ENCODE data around the gene POLR1F.
A peak's percentile ranks its signal among the peaks of the same experiment; 100 is the strongest.

POLR1F gene, protein sequence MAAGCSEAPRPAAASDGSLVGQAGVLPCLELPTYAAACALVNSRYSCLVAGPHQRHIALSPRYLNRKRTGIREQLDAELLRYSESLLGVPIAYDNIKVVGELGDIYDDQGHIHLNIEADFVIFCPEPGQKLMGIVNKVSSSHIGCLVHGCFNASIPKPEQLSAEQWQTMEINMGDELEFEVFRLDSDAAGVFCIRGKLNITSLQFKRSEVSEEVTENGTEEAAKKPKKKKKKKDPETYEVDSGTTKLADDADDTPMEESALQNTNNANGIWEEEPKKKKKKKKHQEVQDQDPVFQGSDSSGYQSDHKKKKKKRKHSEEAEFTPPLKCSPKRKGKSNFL

DNA sequence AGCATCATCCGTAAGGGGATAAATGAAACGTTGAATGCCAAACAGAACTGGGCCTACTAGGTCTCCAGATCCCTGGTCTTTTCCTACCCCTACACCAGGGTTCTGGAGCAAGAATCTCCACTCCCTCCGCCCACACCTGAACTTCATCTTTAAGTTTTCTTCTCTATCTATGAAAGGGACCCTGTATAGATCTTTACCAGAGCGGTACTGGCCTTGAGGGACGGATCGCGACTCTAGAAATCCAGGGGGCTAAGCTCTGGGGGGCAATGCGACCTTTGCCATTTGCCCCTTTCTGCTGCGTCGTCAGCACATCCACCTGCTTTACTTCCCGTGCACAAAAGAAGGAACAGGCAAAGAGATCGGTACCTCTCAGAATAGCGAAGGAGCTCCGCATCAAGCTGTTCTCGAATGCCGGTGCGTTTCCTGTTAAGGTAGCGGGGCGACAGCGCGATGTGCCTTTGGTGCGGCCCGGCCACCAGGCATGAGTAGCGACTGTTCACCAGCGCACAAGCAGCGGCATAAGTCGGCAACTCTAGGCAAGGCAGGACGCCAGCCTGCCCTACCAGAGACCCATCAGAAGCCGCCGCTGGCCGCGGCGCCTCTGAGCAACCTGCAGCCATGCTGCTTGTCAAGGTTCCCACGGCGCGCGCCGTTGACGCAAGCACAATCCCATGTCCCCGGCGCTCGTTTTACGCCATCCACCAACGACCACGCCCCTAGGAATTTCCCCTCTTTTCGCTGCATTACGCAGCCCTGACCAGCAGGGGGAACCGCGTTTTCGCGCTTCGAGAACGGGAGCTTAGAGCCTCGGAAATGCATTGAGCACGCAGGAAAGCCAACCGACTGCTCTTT, at the start of gene POLR1F:
Gene POLR1F (minus strand): TSS at position 641 of the 852 bp plus-strand sequence. CDS start 21 bp downstream, at position 620.
- in situ Hi-C loops (cut with HindIII; ENCODE audit: low pct_ligation_motif_present, low pct_unique_long_range_greater_than_20kb, low sequenced_read_pairs) = no loop called here
- DNase-seq = peak; percentile 99

GRCh38 chr7:19754521-19755116, 45.8 kb upstream of the POLR1F start:
- DNase-seq = peak; percentile 69
- in situ Hi-C loops (cut with HindIII; ENCODE audit: low pct_ligation_motif_present, low pct_unique_long_range_greater_than_20kb, low sequenced_read_pairs) = no loop called here

- DNase-seq = no peak
- in situ Hi-C loops (cut with HindIII; ENCODE audit: low pct_ligation_motif_present, low pct_unique_long_range_greater_than_20kb, low sequenced_read_pairs) = no loop called here
These were observed 43.2 kb upstream of the POLR1F start for GRCh38 chr7:19752020-19752419.

GRCh38 chr7:19749658-19750057, 40.8 kb upstream of the POLR1F start:
- in situ Hi-C loops (cut with HindIII; ENCODE audit: low pct_ligation_motif_present, low pct_unique_long_range_greater_than_20kb, low sequenced_read_pairs) = loop anchor here (25.0 kb wide), 1 partner anchor 838 kb away; no protein-coding TSS in a partner anchor
- no peak for DNase-seq

GRCh38 chr7:19747740-19748339, 39.0 kb upstream of the POLR1F start:
- in situ Hi-C loops (cut with HindIII; ENCODE audit: low pct_ligation_motif_present, low pct_unique_long_range_greater_than_20kb, low sequenced_read_pairs) = loop anchor here (25.0 kb wide), 1 partner anchor 839 kb away; no protein-coding TSS in a partner anchor
- DNase-seq = peak; percentile 66

- DNase-seq = no peak
- in situ Hi-C loops (cut with HindIII; ENCODE audit: low pct_ligation_motif_present, low pct_unique_long_range_greater_than_20kb, low sequenced_read_pairs) = loop anchor here (25.0 kb wide), 1 partner anchor 843 kb away; no protein-coding TSS in a partner anchor
These were observed 35.2 kb upstream of the POLR1F start for GRCh38 chr7:19744075-19744474.

DNA sequence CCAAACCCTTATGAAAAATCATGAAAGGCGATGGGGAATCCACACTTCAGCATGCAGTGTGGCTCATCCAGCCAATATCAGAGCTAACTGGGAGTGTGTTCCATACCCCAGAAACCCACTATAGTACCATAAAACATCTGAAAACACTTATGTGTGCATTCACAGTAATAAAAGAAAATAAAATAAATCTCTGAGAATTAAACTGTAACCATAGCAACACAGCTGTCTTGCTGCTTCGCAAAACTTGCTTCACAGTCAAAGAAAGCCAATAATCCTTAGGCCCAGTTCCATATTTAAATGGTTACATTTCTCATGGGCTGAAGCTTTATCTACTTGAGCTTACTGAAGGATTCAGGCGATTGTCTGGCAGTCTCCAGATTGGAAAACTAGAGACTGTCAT, 19.9 kb upstream of the POLR1F start:
- in situ Hi-C loops (cut with HindIII; ENCODE audit: low pct_ligation_motif_present, low pct_unique_long_range_greater_than_20kb, low sequenced_read_pairs) = loop anchor here (25.0 kb wide), 1 partner anchor 859 kb away; no protein-coding TSS in a partner anchor
- no peak for DNase-seq

- in situ Hi-C loops (cut with HindIII; ENCODE audit: low pct_ligation_motif_present, low pct_unique_long_range_greater_than_20kb, low sequenced_read_pairs) = loop anchor here (25.0 kb wide), 1 partner anchor 862 kb away; no protein-coding TSS in a partner anchor
- no peak for DNase-seq
These were observed 16.9 kb upstream of the POLR1F start for GRCh38 chr7:19725770-19726169.

DNA sequence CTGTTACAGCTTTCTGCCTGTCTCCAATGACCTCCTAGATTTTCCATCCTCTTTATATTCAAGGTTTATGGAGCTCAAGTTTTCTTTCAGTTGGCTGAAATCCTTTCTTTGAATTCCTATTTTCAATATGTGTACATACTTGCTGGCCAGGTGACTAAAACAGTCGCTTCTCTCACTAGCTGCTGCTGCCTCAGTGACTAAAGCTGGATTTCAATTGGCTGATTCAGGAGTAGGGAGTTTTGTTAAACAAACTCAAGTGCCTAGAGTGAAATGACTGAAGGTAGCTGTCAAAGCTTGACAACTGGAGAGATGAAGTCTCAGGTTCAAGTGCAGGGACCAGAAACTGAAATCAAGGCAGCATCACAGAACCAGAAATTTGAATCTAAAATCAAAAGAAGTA, 6.7 kb upstream of the POLR1F start:
- DNase-seq = no peak
- in situ Hi-C loops (cut with HindIII; ENCODE audit: low pct_ligation_motif_present, low pct_unique_long_range_greater_than_20kb, low sequenced_read_pairs) = no loop called here

GRCh38 chr7:19713676-19714075, 4.8 kb upstream of the POLR1F start:
- in situ Hi-C loops (cut with HindIII; ENCODE audit: low pct_ligation_motif_present, low pct_unique_long_range_greater_than_20kb, low sequenced_read_pairs) = no loop called here
- DNase-seq = peak; percentile 75

- in situ Hi-C loops (cut with HindIII; ENCODE audit: low pct_ligation_motif_present, low pct_unique_long_range_greater_than_20kb, low sequenced_read_pairs) = no loop called here
- no peak for DNase-seq
These were observed 377 bp upstream of the POLR1F start for GRCh38 chr7:19709249-19709578.

DNA sequence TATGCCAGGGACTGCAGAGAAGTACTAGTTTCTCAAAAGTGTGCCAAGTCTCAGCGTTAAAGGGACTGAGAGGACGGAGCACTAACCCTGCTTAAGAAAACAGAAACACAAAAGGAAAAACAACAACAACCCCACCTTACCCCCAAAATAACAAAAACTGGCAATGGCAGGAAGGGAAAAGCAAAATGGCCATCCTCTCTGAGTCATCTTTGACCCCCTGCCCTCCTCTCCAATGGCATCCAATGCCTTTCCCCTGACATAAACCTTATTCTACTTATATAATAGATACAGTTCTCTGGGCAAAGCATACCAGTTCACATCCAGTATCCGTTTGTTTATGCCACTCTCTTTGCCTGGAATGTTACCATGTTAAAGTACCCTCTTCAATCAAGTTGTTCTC, 1.6 kb downstream of the POLR1F start:
- peak; percentile 10 for DNase-seq
- in situ Hi-C loops (cut with HindIII; ENCODE audit: low pct_ligation_motif_present, low pct_unique_long_range_greater_than_20kb, low sequenced_read_pairs) = no loop called here

DNA sequence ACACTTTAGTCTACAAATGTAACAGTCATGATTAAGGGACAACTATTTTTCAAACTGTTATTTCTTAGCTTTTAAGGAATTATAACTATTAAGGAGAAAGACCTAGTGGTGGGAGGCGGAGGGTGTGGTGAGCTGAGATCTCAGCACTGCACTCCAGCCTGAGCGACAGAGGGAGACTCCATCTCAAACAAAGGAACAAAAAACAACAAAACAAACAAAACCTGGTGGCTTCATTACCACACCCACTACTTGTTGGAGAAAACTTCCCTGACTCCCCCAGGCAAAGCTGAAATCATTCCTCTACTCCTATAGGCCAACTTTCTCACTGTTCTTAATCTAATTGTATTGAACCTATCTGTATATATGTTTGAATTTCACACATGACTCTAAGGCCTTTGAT, 3.2 kb downstream of the POLR1F start:
- in situ Hi-C loops (cut with HindIII; ENCODE audit: low pct_ligation_motif_present, low pct_unique_long_range_greater_than_20kb, low sequenced_read_pairs) = no loop called here
- no peak for DNase-seq

GRCh38 chr7:19701471-19701870, 7.4 kb downstream of the POLR1F start:
- in situ Hi-C loops (cut with HindIII; ENCODE audit: low pct_ligation_motif_present, low pct_unique_long_range_greater_than_20kb, low sequenced_read_pairs) = no loop called here
- DNase-seq = no peak

GRCh38 chr7:19700936-19701335, 7.9 kb downstream of the POLR1F start:
- in situ Hi-C loops (cut with HindIII; ENCODE audit: low pct_ligation_motif_present, low pct_unique_long_range_greater_than_20kb, low sequenced_read_pairs) = no loop called here
- no peak for DNase-seq

DNA sequence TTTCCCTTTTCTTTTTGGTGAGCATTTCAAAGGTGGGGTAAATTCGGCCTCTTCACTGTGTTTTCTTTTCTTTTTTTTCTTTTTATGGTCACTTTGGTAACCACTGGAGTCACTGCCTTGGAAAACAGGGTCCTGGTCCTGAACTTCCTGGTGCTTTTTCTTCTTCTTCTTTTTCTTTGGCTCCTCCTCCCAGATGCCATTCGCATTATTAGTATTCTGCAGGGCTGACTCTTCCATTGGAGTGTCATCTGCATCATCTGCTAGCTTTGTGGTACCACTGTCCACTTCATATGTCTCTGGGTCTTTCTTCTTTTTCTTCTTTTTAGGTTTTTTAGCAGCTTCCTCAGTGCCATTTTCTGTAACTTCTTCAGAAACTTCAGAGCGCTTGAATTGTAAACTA, 10.5 kb downstream of the POLR1F start:
- in situ Hi-C loops (cut with HindIII; ENCODE audit: low pct_ligation_motif_present, low pct_unique_long_range_greater_than_20kb, low sequenced_read_pairs) = no loop called here
- DNase-seq = peak; percentile 32

DNA sequence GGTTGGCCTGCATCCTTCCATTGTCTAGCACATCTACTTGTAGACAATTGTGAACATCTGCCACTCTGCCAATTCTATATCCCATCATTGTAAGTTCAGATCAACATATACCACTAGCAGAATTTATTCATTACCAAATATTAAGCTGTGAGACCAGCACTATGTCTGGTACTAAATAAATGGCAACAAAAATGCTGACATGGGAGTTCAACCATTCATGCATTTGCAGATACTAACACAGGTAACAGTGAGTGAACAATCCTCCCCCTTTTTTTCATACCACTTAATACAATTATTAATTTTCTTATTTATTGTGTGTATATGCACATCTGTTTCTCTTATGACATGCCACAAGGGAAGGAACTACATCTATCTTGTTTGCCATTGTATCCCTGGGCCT, 11.9 kb downstream of the POLR1F start:
- in situ Hi-C loops (cut with HindIII; ENCODE audit: low pct_ligation_motif_present, low pct_unique_long_range_greater_than_20kb, low sequenced_read_pairs) = no loop called here
- no peak for DNase-seq

DNA sequence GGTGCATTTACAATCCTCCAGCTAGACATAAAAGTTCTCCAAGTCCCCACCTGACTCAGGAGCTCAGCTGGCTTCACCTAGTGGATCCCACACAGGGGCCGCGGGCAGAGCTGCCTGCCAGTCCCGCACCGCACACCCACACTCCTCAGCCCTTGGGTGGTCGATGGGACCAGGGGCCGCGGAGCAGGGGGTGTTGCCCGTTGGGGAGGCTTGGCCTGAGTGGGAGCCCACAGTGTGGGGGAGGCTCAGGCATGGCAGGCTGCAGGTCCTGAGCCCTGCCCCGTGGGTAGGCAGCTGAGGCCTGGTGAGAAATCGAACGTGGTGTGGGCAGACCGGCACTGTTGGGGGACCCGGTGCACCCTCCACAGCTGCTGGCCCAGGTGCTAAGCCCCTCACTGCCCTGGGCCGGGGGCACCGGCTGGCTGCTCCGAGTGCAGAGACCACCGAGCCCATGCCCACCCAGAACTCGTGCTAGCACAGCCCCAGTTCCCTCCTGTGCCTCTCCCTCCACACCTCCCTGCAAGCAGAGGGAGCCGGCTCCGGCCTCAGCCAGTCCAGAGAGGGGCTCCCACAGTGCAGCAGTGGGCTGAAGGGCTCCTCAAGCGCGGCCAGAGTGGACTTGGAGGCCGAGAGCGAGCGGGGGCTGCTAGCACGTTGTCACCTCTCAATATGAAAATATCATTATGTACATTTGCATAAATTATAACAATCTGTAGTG, 16.6 kb downstream of the POLR1F start:
- in situ Hi-C loops (cut with HindIII; ENCODE audit: low pct_ligation_motif_present, low pct_unique_long_range_greater_than_20kb, low sequenced_read_pairs) = no loop called here
- no peak for DNase-seq

Measured in ACHN (cell line).